ENCODE measurements around the gene XRCC1.
A peak's percentile ranks its signal among the peaks of the same experiment; 100 is the strongest.

The XRCC1 gene

DNA sequence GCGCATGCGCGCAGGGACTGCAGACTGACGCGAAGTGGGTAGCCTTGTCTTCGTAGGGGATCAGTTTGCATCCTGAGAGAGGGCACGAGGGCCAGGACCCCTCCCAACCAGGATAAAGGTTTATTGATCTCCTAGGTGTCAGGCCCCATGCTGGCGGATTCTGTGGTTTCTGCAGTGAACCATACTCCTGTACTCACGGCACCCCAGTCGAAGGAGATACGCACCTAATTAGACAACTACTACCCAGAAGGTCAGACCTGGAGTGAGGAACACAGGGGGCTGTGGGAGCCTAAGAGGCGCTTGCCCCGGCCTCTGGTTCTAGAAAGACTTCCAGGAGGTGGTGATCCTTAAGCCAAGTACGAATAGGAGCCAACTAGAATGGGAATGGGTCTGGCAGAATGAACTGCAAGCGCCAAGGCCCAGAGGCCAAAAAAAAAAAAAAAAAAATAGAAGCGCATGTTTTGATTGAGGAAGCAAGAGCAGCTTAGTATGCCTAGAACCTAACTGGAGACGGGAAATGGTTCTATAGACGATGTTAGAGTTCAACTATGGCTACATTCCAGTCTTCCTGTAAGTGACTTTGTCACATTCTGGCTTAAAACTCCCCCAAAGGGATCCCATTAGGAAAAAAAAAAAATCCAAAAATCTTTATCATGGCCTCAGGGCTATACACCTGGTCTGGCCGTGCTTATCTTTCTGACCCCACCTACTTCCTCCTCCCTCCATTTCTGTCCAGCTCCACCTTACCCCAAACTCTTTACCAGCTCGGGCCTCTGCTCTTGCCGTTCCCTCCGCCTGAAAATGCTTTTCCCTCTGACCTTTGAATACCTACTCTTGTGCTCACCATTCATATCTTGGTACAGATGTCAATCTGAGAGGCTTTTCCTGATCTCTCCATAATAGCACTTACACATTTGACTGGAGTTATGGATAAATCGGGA is 45.0 kb upstream of the XRCC1 start:
- Histone ChIP-seq H3K9me3 (replicated peaks; ENCODE audit: insufficient read depth, low read length) (no peaks in the 10 kb centered on the region), H3K27ac (ENCODE audit: low read length) (peak overlapping the region; percentile 93), H3K9me2 (replicated peaks; ENCODE audit: insufficient read depth, low read length) (no peaks in the 10 kb centered on the region), H3K4me2 (ENCODE audit: low read depth, low read length) (peak overlapping the region; percentile 97), H3K4me1 (ENCODE audit: low read length) (peaks cover 7% of the 10 kb centered on the region; the same call in 1 of the 2 replicates), H3K79me2 (ENCODE audit: low read length) (peaks cover 32% of the 10 kb centered on the region), H3K9ac (ENCODE audit: low read length) (peak overlapping the region; percentile 95), H3F3A (ENCODE audit: insufficient read depth, low read length) (peaks cover 16% of the 10 kb centered on the region; the same call in 1 of the 2 replicates), H3K27me3 (replicated peaks; ENCODE audit: insufficient read depth, low read length) (no peaks in the 10 kb centered on the region), H4K20me1 (ENCODE audit: insufficient read depth, low read length) (no peaks in the 10 kb centered on the region), H3K4me3 (ENCODE audit: low read length) (peak overlapping the region; percentile 85), H2AFZ (ENCODE audit: low read length) (peak overlapping the region; percentile 80), H3K36me3 (replicated peaks; ENCODE audit: insufficient read depth, low read length) (no peaks in the 10 kb centered on the region)
- DNase-seq, result no peak
- TF ChIP-seq EZH2 (optimal IDR thresholded peaks at IDR 0.05; ENCODE audit: low read depth, low read length), result no peak
- TF ChIP-seq, protein P1, sequence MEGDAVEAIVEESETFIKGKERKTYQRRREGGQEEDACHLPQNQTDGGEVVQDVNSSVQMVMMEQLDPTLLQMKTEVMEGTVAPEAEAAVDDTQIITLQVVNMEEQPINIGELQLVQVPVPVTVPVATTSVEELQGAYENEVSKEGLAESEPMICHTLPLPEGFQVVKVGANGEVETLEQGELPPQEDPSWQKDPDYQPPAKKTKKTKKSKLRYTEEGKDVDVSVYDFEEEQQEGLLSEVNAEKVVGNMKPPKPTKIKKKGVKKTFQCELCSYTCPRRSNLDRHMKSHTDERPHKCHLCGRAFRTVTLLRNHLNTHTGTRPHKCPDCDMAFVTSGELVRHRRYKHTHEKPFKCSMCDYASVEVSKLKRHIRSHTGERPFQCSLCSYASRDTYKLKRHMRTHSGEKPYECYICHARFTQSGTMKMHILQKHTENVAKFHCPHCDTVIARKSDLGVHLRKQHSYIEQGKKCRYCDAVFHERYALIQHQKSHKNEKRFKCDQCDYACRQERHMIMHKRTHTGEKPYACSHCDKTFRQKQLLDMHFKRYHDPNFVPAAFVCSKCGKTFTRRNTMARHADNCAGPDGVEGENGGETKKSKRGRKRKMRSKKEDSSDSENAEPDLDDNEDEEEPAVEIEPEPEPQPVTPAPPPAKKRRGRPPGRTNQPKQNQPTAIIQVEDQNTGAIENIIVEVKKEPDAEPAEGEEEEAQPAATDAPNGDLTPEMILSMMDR (IDR thresholded peaks at IDR 0.05; ENCODE audit: low read length), result no peak
- TF ChIP-seq EZH2phosphoT487 (IDR thresholded peaks at IDR 0.05; ENCODE audit: low read length), result no peak

DNA sequence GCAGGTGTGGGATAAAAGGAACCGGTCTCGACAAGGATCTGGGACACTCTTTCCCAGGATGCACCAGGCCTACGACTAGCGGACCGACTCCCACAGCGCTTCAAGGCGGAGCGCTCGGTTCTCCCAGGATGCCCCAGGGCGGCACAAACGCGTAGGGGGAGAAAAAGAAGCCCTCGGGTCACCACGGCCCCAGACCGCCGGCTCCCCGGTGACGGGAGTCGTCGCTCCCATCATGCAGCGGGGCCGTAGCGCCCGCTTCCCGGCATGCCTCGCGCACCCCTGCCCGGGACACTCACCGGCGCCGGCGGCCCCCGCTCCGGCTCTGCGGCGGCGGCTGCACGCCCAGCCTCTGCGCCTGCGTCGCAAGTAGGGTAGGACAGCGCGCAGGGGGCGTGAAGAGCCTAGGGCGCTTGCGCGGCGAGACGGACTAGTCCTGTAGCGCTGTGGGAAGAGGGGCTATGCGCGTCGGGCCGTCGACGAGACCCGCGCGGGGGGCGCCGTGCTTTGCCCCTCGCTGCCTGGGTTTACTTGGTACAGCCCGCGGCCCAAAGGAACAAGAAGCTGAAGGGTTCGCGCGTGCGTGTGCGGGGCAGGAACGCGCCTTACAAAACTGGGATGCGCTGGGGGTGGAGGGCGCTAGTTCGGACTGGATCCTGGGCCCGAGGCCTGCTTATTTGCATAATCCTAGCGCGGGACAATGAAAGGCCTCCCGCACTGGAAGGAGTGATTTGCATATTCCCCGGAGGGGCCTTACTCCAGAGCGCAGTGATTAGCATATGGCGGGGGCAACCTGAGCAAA is 44.1 kb upstream of the XRCC1 start, which contains the start of gene ZNF428:
TSS of gene ZNF428 (minus strand) at position 368 of the 799 bp plus-strand sequence. CDS start 5,325 bp downstream, outside the sequence.
- peak; percentile 97 for DNase-seq
- Histone ChIP-seq H3K9ac (ENCODE audit: low read length) (peak within 1 kb of the TSS; percentile 95), H3K9me2 (replicated peaks; ENCODE audit: insufficient read depth, low read length) (no peaks in the 10 kb centered on the region), H3K27ac (ENCODE audit: low read length) (peak within 1 kb of the TSS; percentile 93), H2AFZ (ENCODE audit: low read length) (peak within 1 kb of the TSS; percentile 80), H3F3A (ENCODE audit: insufficient read depth, low read length) (peaks cover 16% of the 10 kb centered on the region; the same call in 1 of the 2 replicates), H3K4me2 (ENCODE audit: low read depth, low read length) (peak within 1 kb of the TSS; percentile 97), H3K9me3 (replicated peaks; ENCODE audit: insufficient read depth, low read length) (no peaks in the 10 kb centered on the region), H3K4me3 (ENCODE audit: low read length) (peak within 1 kb of the TSS; percentile 85), H3K79me2 (ENCODE audit: low read length) (peaks cover 39% of the 10 kb centered on the region), H3K27me3 (replicated peaks; ENCODE audit: insufficient read depth, low read length) (no peaks in the 10 kb centered on the region), H4K20me1 (ENCODE audit: insufficient read depth, low read length) (no peaks in the 10 kb centered on the region), H3K4me1 (ENCODE audit: low read length) (peaks cover 7% of the 10 kb centered on the region; the same call in 1 of the 2 replicates), H3K36me3 (replicated peaks; ENCODE audit: insufficient read depth, low read length) (no peaks in the 10 kb centered on the region)
- TF ChIP-seq, protein P1 (IDR thresholded peaks at IDR 0.05; ENCODE audit: low read length), result no peak
- TF ChIP-seq EZH2phosphoT487 (IDR thresholded peaks at IDR 0.05; ENCODE audit: low read length), result no peak
- no peak for TF ChIP-seq EZH2 (optimal IDR thresholded peaks at IDR 0.05; ENCODE audit: low read depth, low read length)

DNA sequence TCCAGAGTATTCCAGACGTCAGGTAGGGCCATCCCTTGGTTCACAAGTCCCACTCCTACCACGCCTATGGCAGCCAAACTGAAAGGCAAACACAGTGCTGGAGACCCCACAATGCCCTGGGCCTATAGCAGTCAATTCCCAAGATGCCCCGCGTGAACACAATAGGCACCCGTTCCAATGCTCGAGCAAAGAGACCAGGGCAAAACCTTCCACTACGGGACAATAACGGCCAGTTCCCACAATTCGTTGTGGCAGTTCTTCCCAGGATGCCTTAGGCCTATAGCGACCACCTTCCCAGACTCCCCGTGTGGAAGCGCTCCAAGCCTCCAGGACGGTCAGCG is 43.6 kb upstream of the XRCC1 start:
- Histone ChIP-seq H3K4me1 (ENCODE audit: low read length) (peaks cover 7% of the 10 kb centered on the region; the same call in 1 of the 2 replicates), H3K27ac (ENCODE audit: low read length) (peak overlapping the region; percentile 93), H3K9me2 (replicated peaks; ENCODE audit: insufficient read depth, low read length) (no peaks in the 10 kb centered on the region)

More for the DNA sequence above, 43.6 kb upstream of the XRCC1 start:
- peaks cover 17% of the 10 kb centered on the region; the same call in 1 of the 2 replicates for H3F3A ChIP-seq (ENCODE audit: insufficient read depth, low read length)
- H3K27me3 ChIP-seq (replicated peaks; ENCODE audit: insufficient read depth, low read length), result no peaks in the 10 kb centered on the region
- H3K79me2 ChIP-seq (ENCODE audit: low read length), result peaks cover 42% of the 10 kb centered on the region
- H3K9ac ChIP-seq (ENCODE audit: low read length), result peak overlapping the region; percentile 95
- peak; percentile 61 for DNase-seq
- peak overlapping the region; percentile 80 for H2AFZ ChIP-seq (ENCODE audit: low read length)
- H3K36me3 ChIP-seq (replicated peaks; ENCODE audit: insufficient read depth, low read length), result no peaks in the 10 kb centered on the region
- peak overlapping the region; percentile 97 for H3K4me2 ChIP-seq (ENCODE audit: low read depth, low read length)
- peak overlapping the region; percentile 85 for H3K4me3 ChIP-seq (ENCODE audit: low read length)
- TF ChIP-seq EZH2 (optimal IDR thresholded peaks at IDR 0.05; ENCODE audit: low read depth, low read length), result no peak
- TF ChIP-seq, protein P1 (IDR thresholded peaks at IDR 0.05; ENCODE audit: low read length), result no peak
- H4K20me1 ChIP-seq (ENCODE audit: insufficient read depth, low read length), result no peaks in the 10 kb centered on the region
- H3K9me3 ChIP-seq (replicated peaks; ENCODE audit: insufficient read depth, low read length), result no peaks in the 10 kb centered on the region
